ENCODE measurements around the gene ERCC1.

DNA sequence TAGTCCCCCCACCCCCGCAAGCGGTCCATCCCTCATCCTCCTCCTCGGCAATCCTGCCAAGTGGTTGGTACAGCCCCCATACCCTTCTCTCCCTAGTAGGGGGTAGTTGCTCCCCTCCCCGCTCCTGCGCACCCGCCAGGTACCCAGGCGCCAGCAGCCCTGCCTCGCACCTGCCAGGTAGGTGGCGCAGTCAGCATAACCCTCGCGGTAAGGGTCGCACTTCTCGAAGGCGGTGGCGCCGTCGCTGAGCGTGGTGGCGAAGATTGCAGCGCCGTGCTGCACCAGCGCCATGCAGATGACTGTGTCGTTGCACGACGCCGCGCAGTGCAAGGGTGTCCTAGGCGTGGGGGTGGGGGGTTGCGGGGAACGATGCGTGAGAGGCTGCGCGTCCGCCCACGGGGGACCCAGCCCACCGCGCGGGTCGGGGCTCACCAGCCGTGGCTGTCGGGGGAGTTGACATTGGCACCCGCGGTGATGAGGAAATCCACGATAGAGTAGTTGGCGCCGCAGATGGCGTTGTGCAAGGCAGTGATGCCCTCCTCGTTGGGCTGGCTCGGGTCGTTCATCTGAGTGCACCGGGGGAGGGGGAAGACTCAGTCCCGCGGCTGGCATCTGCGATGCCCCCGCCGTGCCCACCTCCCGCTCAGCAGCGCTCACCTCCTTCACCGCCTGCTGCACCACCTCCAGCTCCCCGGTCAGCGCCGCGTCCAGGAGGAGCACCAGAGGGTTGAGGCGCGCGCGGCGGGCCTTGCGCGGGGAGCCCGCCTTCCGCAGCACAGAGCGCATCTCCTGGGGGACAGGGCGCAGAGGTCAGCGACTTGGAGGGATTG, 38.1 kb downstream of the ERCC1 start:
- no peak for TF ChIP-seq POLR2A (IDR thresholded peaks at IDR 0.05)
- TF ChIP-seq, protein P1, sequence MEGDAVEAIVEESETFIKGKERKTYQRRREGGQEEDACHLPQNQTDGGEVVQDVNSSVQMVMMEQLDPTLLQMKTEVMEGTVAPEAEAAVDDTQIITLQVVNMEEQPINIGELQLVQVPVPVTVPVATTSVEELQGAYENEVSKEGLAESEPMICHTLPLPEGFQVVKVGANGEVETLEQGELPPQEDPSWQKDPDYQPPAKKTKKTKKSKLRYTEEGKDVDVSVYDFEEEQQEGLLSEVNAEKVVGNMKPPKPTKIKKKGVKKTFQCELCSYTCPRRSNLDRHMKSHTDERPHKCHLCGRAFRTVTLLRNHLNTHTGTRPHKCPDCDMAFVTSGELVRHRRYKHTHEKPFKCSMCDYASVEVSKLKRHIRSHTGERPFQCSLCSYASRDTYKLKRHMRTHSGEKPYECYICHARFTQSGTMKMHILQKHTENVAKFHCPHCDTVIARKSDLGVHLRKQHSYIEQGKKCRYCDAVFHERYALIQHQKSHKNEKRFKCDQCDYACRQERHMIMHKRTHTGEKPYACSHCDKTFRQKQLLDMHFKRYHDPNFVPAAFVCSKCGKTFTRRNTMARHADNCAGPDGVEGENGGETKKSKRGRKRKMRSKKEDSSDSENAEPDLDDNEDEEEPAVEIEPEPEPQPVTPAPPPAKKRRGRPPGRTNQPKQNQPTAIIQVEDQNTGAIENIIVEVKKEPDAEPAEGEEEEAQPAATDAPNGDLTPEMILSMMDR (IDR thresholded peaks at IDR 0.05), result no peak

Data from lower leg skin (tissue), 3 donors.